ENCODE measurements around the gene SH3D21. TPM values are rescaled to one million over a fixed set of nuclear protein-coding genes. Genes with fewer than 3 reads are reported as not detected.
A peak's percentile ranks its signal among the peaks of the same experiment; 100 is the strongest.

SH3D21 gene
- total RNA-seq, 1 experiment from 2014 or later = 3.3 TPM

- POLR2A ChIA-PET = interaction anchor here (0.5 to 1.1 kb wide), 4 partner anchors 10 to 55 kb away, joined by 3 to 5 read pairs (median 3); no protein-coding TSS in a partner anchor
- peaks cover 16% of the 10 kb centered on the region for H3K36me3 Mint-ChIP-seq (ENCODE audit: insufficient read depth, unreplicated experiment)
- peak overlapping the region; percentile 19 for H3K27ac Mint-ChIP-seq (ENCODE audit: low read depth, unreplicated experiment)
Measured at GRCh38 chr1:36342426-36343185, 36.4 kb downstream of the SH3D21 start.

GRCh38 chr1:36343651-36344394 lies 37.7 kb downstream of the SH3D21 start:
- TF ChIP-seq CTCF (IDR thresholded peaks at IDR 0.05; ENCODE audit: unreplicated experiment) = no peak
- peaks cover 13% of the 10 kb centered on the region for H3K4me1 Mint-ChIP-seq (ENCODE audit: insufficient read depth, unreplicated experiment)
- no TSS peak for BruUV-seq (replicated peaks)
- no peaks in the 10 kb centered on the region for H3K27me3 Mint-ChIP-seq (ENCODE audit: insufficient read depth, unreplicated experiment)
- DNase-seq (ENCODE audit: unreplicated experiment) = no peak
- no peak overlapping the region for H3K4me3 Mint-ChIP-seq (ENCODE audit: unreplicated experiment)
- intact Hi-C loops (cut with micrococcal nuclease) = no loop called here
- ChIA-PET CTCF (interaction anchor here (0.6 to 9.6 kb wide), 19 partner anchors 8 to 201 kb away, joined by 3 to 118 read pairs (median 10); partner anchors contain the start of genes LSM10 and SH3D21), POLR2A (no interaction called here)
- no peaks in the 10 kb centered on the region for H3K9me3 Mint-ChIP-seq (ENCODE audit: unreplicated experiment)
- H3K36me3 Mint-ChIP-seq (ENCODE audit: insufficient read depth, unreplicated experiment) = peaks cover 26% of the 10 kb centered on the region
- H3K27ac Mint-ChIP-seq (ENCODE audit: low read depth, unreplicated experiment) = no peak overlapping the region

More at GRCh38 chr1:36342426-36343185, 36.4 kb downstream of the SH3D21 start:
- peak; percentile 78 for TF ChIP-seq CTCF (IDR thresholded peaks at IDR 0.05; ENCODE audit: unreplicated experiment)
- peaks cover 8% of the 10 kb centered on the region for H3K4me1 Mint-ChIP-seq (ENCODE audit: insufficient read depth, unreplicated experiment)
- peak; percentile 74 for DNase-seq (ENCODE audit: unreplicated experiment)
- intact Hi-C loops (cut with micrococcal nuclease) = loop anchor here (1.0 kb wide), 2 partner anchors 27 to 79 kb away; no protein-coding TSS in a partner anchor
- H3K9me3 Mint-ChIP-seq (ENCODE audit: unreplicated experiment) = no peaks in the 10 kb centered on the region
- no TSS peak for BruUV-seq (replicated peaks)
- H3K4me3 Mint-ChIP-seq (ENCODE audit: unreplicated experiment) = no peak overlapping the region
- H3K27me3 Mint-ChIP-seq (ENCODE audit: insufficient read depth, unreplicated experiment) = no peaks in the 10 kb centered on the region
- CTCF ChIA-PET = interaction anchor here (0.5 to 9.6 kb wide), 35 partner anchors 9 to 1408 kb away, joined by 3 to 118 read pairs (median 4); partner anchors contain the start of genes LSM10, OSCP1, SH3D21 and STK40

- intact Hi-C loops (cut with micrococcal nuclease) = no loop called here
- CTCF ChIA-PET = interaction anchor here (0.6 to 9.6 kb wide), 8 partner anchors 12 to 202 kb away, joined by 3 to 118 read pairs (median 4); no protein-coding TSS in a partner anchor
- H3K4me1 Mint-ChIP-seq (ENCODE audit: insufficient read depth, unreplicated experiment) = peaks cover 17% of the 10 kb centered on the region
- no peak for DNase-seq (ENCODE audit: unreplicated experiment)
- H3K9me3 Mint-ChIP-seq (ENCODE audit: unreplicated experiment) = no peaks in the 10 kb centered on the region
- no peak for TF ChIP-seq CTCF (IDR thresholded peaks at IDR 0.05; ENCODE audit: unreplicated experiment)
- no peaks in the 10 kb centered on the region for H3K27me3 Mint-ChIP-seq (ENCODE audit: insufficient read depth, unreplicated experiment)
- POLR2A ChIA-PET = no interaction called here
- BruUV-seq (replicated peaks) = no TSS peak
- H3K36me3 Mint-ChIP-seq (ENCODE audit: insufficient read depth, unreplicated experiment) = peaks cover 26% of the 10 kb centered on the region
- no peak overlapping the region for H3K27ac Mint-ChIP-seq (ENCODE audit: low read depth, unreplicated experiment)
- H3K4me3 Mint-ChIP-seq (ENCODE audit: unreplicated experiment) = no peak overlapping the region
Measured at GRCh38 chr1:36344395-36344680, 38.2 kb downstream of the SH3D21 start.

- POLR2A ChIA-PET = interaction anchor here (1.0 kb wide), 1 partner anchor 41 kb away, joined by 3 read pairs; no protein-coding TSS in a partner anchor
- Mint-ChIP-seq H3K4me1 (ENCODE audit: insufficient read depth, unreplicated experiment) (peaks cover 21% of the 10 kb centered on the region), H3K36me3 (ENCODE audit: insufficient read depth, unreplicated experiment) (peaks cover 26% of the 10 kb centered on the region), H3K27me3 (ENCODE audit: insufficient read depth, unreplicated experiment) (no peaks in the 10 kb centered on the region), H3K27ac (ENCODE audit: low read depth, unreplicated experiment) (no peak overlapping the region), H3K9me3 (ENCODE audit: unreplicated experiment) (no peaks in the 10 kb centered on the region), H3K4me3 (ENCODE audit: unreplicated experiment) (no peak overlapping the region)
- DNase-seq (ENCODE audit: unreplicated experiment) = no peak
- CTCF ChIA-PET = interaction anchor here (0.7 to 9.6 kb wide), 4 partner anchors 11 to 75 kb away, joined by 3 to 118 read pairs (median 4); no protein-coding TSS in a partner anchor
- no TSS peak for BruUV-seq (replicated peaks)
- no peak for TF ChIP-seq CTCF (IDR thresholded peaks at IDR 0.05; ENCODE audit: unreplicated experiment)
- intact Hi-C loops (cut with micrococcal nuclease) = no loop called here
Measured at GRCh38 chr1:36345353-36345752, 39.2 kb downstream of the SH3D21 start.

All from MCF 10A (cell line).